Peyer's patch (tissue), 4 donors: ENCODE results near the gene TMEM174.

Source experiments
- CTCF ChIP-seq, 6 experiments: fragments of 450-650 bp in 4 of 6; fragments of 200-600 bp in 2 of 6; sonication (generic) in 1 of 6; IDR thresholded peaks; one replicate each; pipeline ENCODE4 v1.5.1; 2017 to 2019; ENCODE audit warnings: antibody characterized with exemption in 6 of 6, mild to moderate bottlenecking in 3 of 6, moderate library complexity in 1 of 6
- POLR2A ChIP-seq, 2 donors: fragments of 450-650 bp; IDR thresholded peaks; one replicate each; pipeline ENCODE4 v1.5.1; 2017; ENCODE audit warnings: antibody characterized with exemption in 2 of 2, mild to moderate bottlenecking in 2 of 2, moderate library complexity in 2 of 2

- TF ChIP-seq POLR2A (IDR thresholded peaks at IDR 0.05) (no peak), CTCF (IDR thresholded peaks at IDR 0.05) (no peak)
Observed at GRCh38 chr5:73126381-73126780, 46.6 kb upstream of the TMEM174 start.
